K562 (cell line): Measurements from ENCODE around the gene PRDX6. TPM values are rescaled to one million over a fixed set of nuclear protein-coding genes. Genes with fewer than 3 reads are reported as not detected.

Experiments used
- CBX2 ChIP-seq: fragments of 200-600 bp; sonication (generic); IDR thresholded peaks from one replicate; pipeline ENCODE4 v1.6.1; 2012; ENCODE audit warnings: mild to moderate bottlenecking, low read length, inconsistent platforms; ENCODE audit not compliant: insufficient read depth, poor library complexity, severe bottlenecking
- FOXP4 ChIP-seq: sonication (generic); formaldehyde crosslinking; IDR thresholded peaks from 2 replicates; pipeline ENCODE4 v1.8.0; 2022; ENCODE audit warnings: mild to moderate bottlenecking, missing genetic modification reagents, borderline replicate concordance
- IFI16 ChIP-seq: fragments of 250-450 bp; sonication (Bioruptor Pico); IDR thresholded peaks from 2 replicates; pipeline ENCODE4 v2.1.2; 2022; ENCODE audit warnings: mild to moderate bottlenecking, inconsistent platforms
- KDM1A ChIP-seq, 2 experiments: fragments of 450-650 bp; IDR thresholded peaks; 2 replicates each; pipeline ENCODE4 v1.6.1; 2016; ENCODE audit warnings: mild to moderate bottlenecking in 2 of 2
- KDM2B ChIP-seq: fragments of 250-450 bp; sonication (Bioruptor Pico); IDR thresholded peaks from 2 replicates; pipeline ENCODE4 v1.8.0; 2021; ENCODE audit warnings: mild to moderate bottlenecking, moderate library complexity
- MEF2D ChIP-seq: conservative IDR thresholded peaks from 2 replicates; pipeline ENCODE4 v1.6.1; 2016; ENCODE audit warnings: low read depth, missing genetic modification characterization, missing compliant biosample characterization
- NEUROD1 ChIP-seq: fragments of 150-350 bp; IDR thresholded peaks from 2 replicates; pipeline ENCODE4 v1.6.1; 2014; ENCODE audit warnings: borderline replicate concordance, low read length, low read depth; ENCODE audit not compliant: partially characterized antibody
- NFIX ChIP-seq: fragments of 250-450 bp; sonication (Bioruptor Pico); IDR thresholded peaks from 2 replicates; pipeline ENCODE4 v1.4.0; 2020; ENCODE audit warnings: low read depth, mild to moderate bottlenecking, moderate library complexity
- NR1H2 ChIP-seq: sonication (generic); formaldehyde crosslinking; IDR thresholded peaks from 2 replicates; pipeline ENCODE4 v1.4.0; 2020; ENCODE audit warnings: mild to moderate bottlenecking, missing genetic modification reagents
- PML ChIP-seq: IDR thresholded peaks from 2 replicates; pipeline ENCODE4 v1.6.1; 2012; ENCODE audit warnings: low read length, inconsistent platforms
- RHOXF2B ChIP-seq: fragments of 250-450 bp; sonication (Bioruptor Pico); conservative IDR thresholded peaks from 2 replicates; pipeline ENCODE4 v1.5.1; 2021
- U2AF2 ChIP-seq: fragments of 200-400 bp; formaldehyde crosslinking; optimal IDR thresholded peaks from 2 replicates; pipeline ENCODE3; 2017; ENCODE audit warnings: low read depth, mild to moderate bottlenecking, low read length
- ZNF318 ChIP-seq, 2 experiments: fragments of 450-650 bp; IDR thresholded peaks; 2 replicates each; pipeline ENCODE4 v1.6.1; 2016; ENCODE audit warnings: mild to moderate bottlenecking in 2 of 2, borderline replicate concordance in 1 of 2, low read depth in 1 of 2, moderate library complexity in 1 of 2
- ZNF384 ChIP-seq: IDR thresholded peaks from 2 replicates; pipeline ENCODE4 v1.6.1; 2012; ENCODE audit warnings: low read depth, low read length, improper control_type of control experiment
- ZNF551 ChIP-seq: fragments of 250-450 bp; sonication (Bioruptor Pico); IDR thresholded peaks from 2 replicates; pipeline ENCODE4 v1.5.0; 2021; ENCODE audit warnings: mild to moderate bottlenecking, moderate library complexity
- polyA plus RNA-seq, 8 experiments: library from polyadenylated mRNA; depleted of rRNA in 4 of 8; stranded (reverse) in 5 of 8; unstranded in 3 of 8; fragments of >200 nt; fragmentation: Nextera tagmentation in 2 of 8; fragmentation: Illumina TruSeq in 1 of 8; extraction: Ambion mirVana in 2 of 8; extraction: Trizol in 1 of 8; gene quantifications; 2 replicates each; pipeline versions ENCODE4 v1.2.1 to v1.2.3, GENCODE V29; 2011 to 2014; ENCODE audit warnings: inconsistent platforms in 1 of 8, missing spikeins in 1 of 8
- total RNA-seq, 7 experiments: library from RNA; depleted of rRNA in 6 of 7; stranded (reverse); fragments of >200 nt in 6 of 7; fragmentation: Illumina TruSeq in 2 of 7; extraction: Trizol in 2 of 7; gene quantifications; 2 replicates each; pipeline versions ENCODE4 v1.2.1 to v1.2.3, GENCODE V29; 2011 to 2021; ENCODE audit warnings: low replicate concordance in 1 of 7

Gene PRDX6
- total and polyA plus RNA-seq, 9 of the 15 experiments (the other 6 are each of a cell fraction or from before 2014, with no cell fraction given), result 277 to 1,082 (median 610) TPM

GRCh38 chr1:173477286-173478093, at the start of gene PRDX6 (continued):
- TF ChIP-seq ZNF551 (CRISPR knock-in tag) (no peak), U2AF2 (no peak), ZNF384 (no peak), RHOXF2B (CRISPR knock-in tag) (no peak), NEUROD1 (no peak), FOXP4 (CRISPR knock-in tag) (no peak; the same call in 1 of the 2 replicates), IFI16 (CRISPR knock-in tag) (no peak), NR1H2 (CRISPR knock-in tag) (no peak), KDM1A (IDR thresholded peaks at IDR 0.05) (no peak), PML (peak; percentile 70; the same call in 1 of the 2 replicates), ZNF318 (IDR thresholded peaks at IDR 0.05; ENCODE audit: borderline replicate concordance in 1 of 2, low read depth in 1 of 2) (no peak), CBX2 (no peak), MEF2D (tag) (no peak), NFIX (CRISPR knock-in tag) (no peak), KDM2B (CRISPR knock-in tag) (no peak)
